Breast epithelium (tissue), 4 donors: ENCODE measurements around the gene ZBTB49. TPM values are rescaled to one million over a fixed set of nuclear protein-coding genes. Genes with fewer than 3 reads are reported as not detected.
"Not testable (repeated sequence)": the region's sequence is repeated elsewhere in the genome, so short reads cannot be mapped to it uniquely, and the experiment has no call there.

Experiments
- DNase-seq, 2 donors: peaks; one replicate each; pipeline ENCODE4 v3.0.0-alpha.2; 2019; ENCODE audit warnings: low spot score in 2 of 2
- H3K27ac ChIP-seq, 2 donors: fragments of 200-600 bp; sonication (generic) in 1 of 2; one replicate each; pipeline ENCODE4 v1.5.1; 2016 to 2019; ENCODE audit warnings: mild to moderate bottlenecking in 1 of 2
- H3K27me3 ChIP-seq, 2 donors: fragments of 200-600 bp; sonication (generic) in 1 of 2; one replicate each; pipeline versions ENCODE4 v1.5.1 to v1.6.0; 2017 to 2019; ENCODE audit warnings: control low read depth in 1 of 2, mild to moderate bottlenecking in 1 of 2
- H3K36me3 ChIP-seq: fragments of 200-600 bp; one replicate; pipeline ENCODE4 v1.5.1; 2019
- H3K4me1 ChIP-seq, 2 donors: fragments of 200-600 bp; sonication (generic); one replicate each; pipeline ENCODE4 v1.5.1; 2016 to 2019; ENCODE audit warnings: control low read depth in 1 of 2
- H3K4me3 ChIP-seq, 3 donors: fragments of 200-600 bp; sonication (generic); 1 replicate in 2 of 3; 2 replicates in 1 of 3; pipeline ENCODE4 v1.5.1; 2016 to 2019; ENCODE audit warnings: mild to moderate bottlenecking in 3 of 3, moderate library complexity in 2 of 3
- H3K9me3 ChIP-seq, 2 donors: fragments of 200-600 bp; sonication (generic) in 1 of 2; one replicate each; pipeline ENCODE4 v1.5.1; 2016 to 2019; ENCODE audit warnings: control low read depth in 1 of 2
- POLR2A ChIP-seq: fragments of 450-650 bp; IDR thresholded peaks from one replicate; pipeline ENCODE4 v1.6.1; 2016; ENCODE audit warnings: antibody characterized with exemption, mild to moderate bottlenecking, moderate library complexity
- POLR2AphosphoS5 ChIP-seq, 3 donors: sonication (generic); formaldehyde crosslinking; IDR thresholded peaks; one replicate each; pipeline ENCODE4 v1.6.1; 2017; ENCODE audit warnings: antibody characterized with exemption in 3 of 3
- intact Hi-C: fragments of 100-400 bp; cut with DNase I; formaldehyde crosslinking; loops from one replicate; pipeline ENCODE4 v1.15.1; 2023; ENCODE audit warnings: low total_unique reads
- total RNA-seq, 3 donors: library from RNA; depleted of rRNA; stranded (reverse); fragments of >200 nt; gene quantifications; one replicate each; pipeline ENCODE4 v1.1.0, GENCODE V29; 2016
- TF ChIP-seq, protein P1 (sequence below), 3 donors: fragments of 450-650 bp; IDR thresholded peaks; one replicate each; pipeline ENCODE4 v1.5.1; 2016 to 2017; ENCODE audit warnings: antibody characterized with exemption in 3 of 3, mild to moderate bottlenecking in 3 of 3, moderate library complexity in 3 of 3

Gene ZBTB49
- total RNA-seq, 3 donors from 2014 or later = 2.1 to 9.4 (median 3.9) TPM

DNA sequence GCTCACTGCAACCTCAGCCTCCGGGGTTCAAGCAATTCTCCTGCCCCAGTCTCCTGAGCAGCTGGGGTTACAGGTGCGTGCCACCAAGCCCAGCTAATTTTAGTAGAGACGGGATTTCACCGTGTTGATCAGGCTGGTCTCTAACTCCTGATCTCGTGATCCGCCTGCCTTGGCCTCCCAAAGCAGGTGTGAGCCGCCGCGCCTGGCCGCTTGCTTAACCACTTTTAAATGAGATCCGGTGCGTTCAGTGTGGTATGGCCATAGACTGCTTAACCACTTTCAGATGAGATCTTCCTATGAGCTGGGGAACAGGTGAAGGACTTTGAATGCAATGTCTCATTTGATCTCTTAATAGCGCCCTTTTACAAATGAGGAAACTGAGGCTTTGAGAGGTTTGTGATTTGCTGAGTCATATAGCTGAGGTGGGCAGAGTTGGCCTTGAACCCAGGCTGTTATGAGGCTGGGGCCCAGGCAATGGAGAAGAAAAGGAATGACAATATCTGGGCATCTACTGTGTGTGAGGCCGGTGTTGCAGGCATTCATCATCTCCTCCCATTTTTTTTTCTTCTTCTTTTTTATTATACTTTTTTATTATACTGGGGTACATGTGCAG, 55.0 kb downstream of the ZBTB49 start:
- intact Hi-C loops = no loop called here
- Histone ChIP-seq H3K4me1 (no peaks in the 10 kb centered on the region), H3K27ac (no peak overlapping the region), H3K27me3 (no peaks in the 10 kb centered on the region), H3K36me3 (no peaks in the 10 kb centered on the region), H3K9me3 (no peaks in the 10 kb centered on the region), H3K4me3 (no peak overlapping the region)
- TF ChIP-seq, protein P1, sequence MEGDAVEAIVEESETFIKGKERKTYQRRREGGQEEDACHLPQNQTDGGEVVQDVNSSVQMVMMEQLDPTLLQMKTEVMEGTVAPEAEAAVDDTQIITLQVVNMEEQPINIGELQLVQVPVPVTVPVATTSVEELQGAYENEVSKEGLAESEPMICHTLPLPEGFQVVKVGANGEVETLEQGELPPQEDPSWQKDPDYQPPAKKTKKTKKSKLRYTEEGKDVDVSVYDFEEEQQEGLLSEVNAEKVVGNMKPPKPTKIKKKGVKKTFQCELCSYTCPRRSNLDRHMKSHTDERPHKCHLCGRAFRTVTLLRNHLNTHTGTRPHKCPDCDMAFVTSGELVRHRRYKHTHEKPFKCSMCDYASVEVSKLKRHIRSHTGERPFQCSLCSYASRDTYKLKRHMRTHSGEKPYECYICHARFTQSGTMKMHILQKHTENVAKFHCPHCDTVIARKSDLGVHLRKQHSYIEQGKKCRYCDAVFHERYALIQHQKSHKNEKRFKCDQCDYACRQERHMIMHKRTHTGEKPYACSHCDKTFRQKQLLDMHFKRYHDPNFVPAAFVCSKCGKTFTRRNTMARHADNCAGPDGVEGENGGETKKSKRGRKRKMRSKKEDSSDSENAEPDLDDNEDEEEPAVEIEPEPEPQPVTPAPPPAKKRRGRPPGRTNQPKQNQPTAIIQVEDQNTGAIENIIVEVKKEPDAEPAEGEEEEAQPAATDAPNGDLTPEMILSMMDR (IDR thresholded peaks at IDR 0.05) = no peak
- TF ChIP-seq POLR2A = no peak
- no peak for TF ChIP-seq POLR2AphosphoS5 (IDR thresholded peaks at IDR 0.05)
- DNase-seq = no peak

DNA sequence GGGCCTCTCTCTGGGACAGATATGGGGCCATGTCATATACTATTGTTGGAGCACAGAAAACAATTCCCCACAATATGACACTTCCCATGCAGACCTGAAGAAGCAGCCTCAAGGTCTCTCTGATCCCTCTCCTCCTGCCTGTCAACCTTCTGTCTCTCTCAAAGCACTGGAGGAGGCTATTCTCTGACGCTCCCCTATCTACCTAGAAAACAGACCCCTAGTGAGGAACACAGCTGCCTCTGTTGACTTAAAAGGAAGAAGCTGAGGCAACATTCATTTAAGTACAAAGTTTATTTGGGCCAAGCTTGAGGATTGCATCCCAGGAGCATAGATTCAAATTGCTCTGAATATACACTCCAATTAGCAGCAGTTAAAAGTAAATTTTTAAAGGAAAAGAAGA, 57.5 kb downstream of the ZBTB49 start:
- Histone ChIP-seq H3K36me3 (no peaks in the 10 kb centered on the region), H3K4me1 (no peaks in the 10 kb centered on the region), H3K4me3 (no peak overlapping the region), H3K27ac (no peak overlapping the region), H3K9me3 (no peaks in the 10 kb centered on the region), H3K27me3 (no peaks in the 10 kb centered on the region)
- no peak for DNase-seq
- intact Hi-C loops = no loop called here
- TF ChIP-seq POLR2AphosphoS5 (IDR thresholded peaks at IDR 0.05) = no peak
- no peak for TF ChIP-seq POLR2A
- TF ChIP-seq, protein P1 (IDR thresholded peaks at IDR 0.05) = no peak

DNA sequence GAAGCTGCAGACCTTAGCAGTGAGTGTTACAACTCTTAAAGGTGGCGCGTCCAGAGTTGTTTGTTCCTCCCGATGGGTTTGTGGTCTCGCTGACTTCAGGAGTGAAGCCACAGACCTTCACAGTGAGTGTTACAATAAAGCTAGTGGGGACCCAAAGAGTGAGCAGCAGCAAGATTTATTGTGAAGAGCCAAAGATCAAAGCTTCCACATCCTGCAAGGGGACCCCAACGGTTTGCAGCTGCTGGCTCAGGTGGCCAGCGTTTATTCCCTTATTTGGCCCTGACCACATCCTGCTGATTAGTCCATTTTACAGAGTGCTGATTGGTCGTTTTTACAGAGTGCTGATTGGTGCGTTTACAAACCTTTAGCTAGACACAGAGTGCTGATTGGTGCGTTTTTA, 58.5 kb downstream of the ZBTB49 start:
- H3K4me1 ChIP-seq, H3K36me3 ChIP-seq, intact Hi-C loops, H3K4me3 ChIP-seq, H3K9me3 ChIP-seq, DNase-seq, H3K27me3 ChIP-seq, H3K27ac ChIP-seq: not testable (repeated sequence)

DNA sequence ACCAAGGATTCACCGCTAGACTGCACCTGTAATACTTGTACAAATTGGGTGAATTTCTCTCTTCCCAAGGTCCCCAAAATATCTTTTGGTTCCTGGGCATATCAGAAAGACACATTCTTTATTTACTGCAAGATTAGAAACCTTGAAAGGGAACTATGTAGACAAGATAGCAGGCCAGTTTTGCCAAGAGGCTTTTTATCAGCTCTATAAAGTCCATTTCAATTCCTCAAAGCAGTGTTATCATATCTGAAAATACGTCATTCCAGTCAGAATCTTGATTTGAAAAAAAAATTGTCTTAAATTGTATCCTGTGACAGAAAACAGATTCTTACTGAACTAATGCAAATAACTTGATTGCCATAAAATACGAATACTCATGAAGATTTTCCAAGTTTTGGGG, 59.8 kb downstream of the ZBTB49 start:
- Histone ChIP-seq H3K4me1 (no peaks in the 10 kb centered on the region), H3K4me3 (no peak overlapping the region), H3K9me3 (no peaks in the 10 kb centered on the region), H3K36me3 (no peaks in the 10 kb centered on the region), H3K27me3 (no peaks in the 10 kb centered on the region), H3K27ac (no peak overlapping the region)
- no peak for TF ChIP-seq POLR2A
- DNase-seq = no peak
- intact Hi-C loops = no loop called here

DNA sequence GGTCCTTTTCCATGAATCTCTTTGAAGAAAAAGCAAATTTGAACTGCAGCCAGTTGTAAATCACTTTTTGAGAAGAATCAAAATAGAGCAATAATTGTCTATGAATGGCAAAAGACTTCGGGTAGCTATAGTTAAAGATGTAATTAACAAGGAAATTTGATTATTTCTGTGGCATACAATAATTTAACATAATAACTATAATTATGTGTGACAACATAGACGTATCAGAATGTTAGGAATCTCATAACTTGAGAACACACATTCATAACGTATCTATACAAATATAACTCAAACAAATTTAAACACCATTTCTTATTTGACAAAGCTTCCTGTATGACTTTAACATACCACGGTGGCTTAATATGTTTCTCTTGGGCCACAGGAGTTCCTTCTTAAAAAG, 60.9 kb downstream of the ZBTB49 start:
- Histone ChIP-seq H3K9me3 (no peaks in the 10 kb centered on the region), H3K4me1 (no peaks in the 10 kb centered on the region), H3K4me3 (no peak overlapping the region), H3K27ac (no peak overlapping the region), H3K27me3 (no peaks in the 10 kb centered on the region), H3K36me3 (no peaks in the 10 kb centered on the region)
- TF ChIP-seq, protein P1 (IDR thresholded peaks at IDR 0.05) = no peak
- TF ChIP-seq POLR2A (no peak), POLR2AphosphoS5 (IDR thresholded peaks at IDR 0.05) (no peak)
- DNase-seq = no peak
- intact Hi-C loops = no loop called here

DNA sequence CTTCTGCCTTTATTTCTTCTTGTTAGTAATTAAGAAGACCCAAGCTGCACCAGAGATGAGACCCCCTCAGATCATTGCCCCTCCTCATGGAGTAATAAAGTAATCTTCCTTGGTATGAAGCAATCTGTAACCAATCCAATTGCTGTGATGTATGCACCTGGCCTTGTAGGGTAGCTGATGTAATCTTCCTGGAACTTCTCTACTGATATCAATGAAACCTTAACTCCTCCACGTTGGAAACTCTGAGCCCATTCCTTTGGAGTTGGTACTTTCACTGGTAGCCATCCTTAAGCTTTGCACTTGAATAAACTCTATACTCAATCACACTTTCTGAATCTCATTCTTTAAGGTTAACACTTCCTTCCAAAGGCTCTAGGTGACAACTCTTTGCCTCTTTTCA, 65.3 kb downstream of the ZBTB49 start:
- Histone ChIP-seq H3K4me1 (no peaks in the 10 kb centered on the region), H3K9me3 (no peaks in the 10 kb centered on the region), H3K4me3 (no peak overlapping the region), H3K27ac (no peak overlapping the region), H3K27me3 (peaks cover 0 to 21% of the 10 kb centered on the region in 2 donors), H3K36me3 (no peaks in the 10 kb centered on the region)
- no peak for DNase-seq
- TF ChIP-seq POLR2AphosphoS5 (IDR thresholded peaks at IDR 0.05) = no peak
- TF ChIP-seq, protein P1 (IDR thresholded peaks at IDR 0.05) = no peak
- TF ChIP-seq POLR2A = no peak
- intact Hi-C loops = no loop called here
